PC-9 (cell line): ENCODE data around the gene CDC20. TPM values are rescaled to one million over a fixed set of nuclear protein-coding genes. Genes with fewer than 3 reads are reported as not detected.
A peak's percentile ranks its signal among the peaks of the same experiment; 100 is the strongest.

Source experiments
- BruUV-seq: library from RNA; stranded (reverse); fragments of 400-500 nt; replicated peaks from 2 replicates; lab custom pipeline; 2021; lab: Mats Ljungman, UMichigan
- CTCF ChIA-PET: fragments of 300-600 bp; sonication (Branson Sonifier 250); formaldehyde crosslinking; loops from one replicate; lab custom pipeline; 2022; ENCODE audit warnings: antibody characterized with exemption; lab: Charles Lee
- POLR2A ChIA-PET: fragments of 300-600 bp; sonication (Branson Sonifier 250); formaldehyde crosslinking; loops from one replicate; lab custom pipeline; 2022; ENCODE audit warnings: antibody characterized with exemption; ENCODE audit not compliant: unreplicated experiment; lab: Charles Lee
- DNase-seq, 2 experiments: peaks; one replicate each; pipeline versions ENCODE4 v3.0.0 to v3.0.0-alpha.2; 2015 to 2022; ENCODE audit warnings: mixed read lengths in 1 of 2
- H2AFZ ChIP-seq: fragments of 200-600 bp; sonication (generic); 2 replicates; pipeline ENCODE4 v1.8.1; 2017; ENCODE audit warnings: antibody characterized with exemption
- H3F3A ChIP-seq: fragments of 200-600 bp; sonication (generic); 2 replicates; pipeline ENCODE4 v1.8.1; 2017; ENCODE audit warnings: antibody characterized with exemption, mild to moderate bottlenecking, low read depth; ENCODE audit not compliant: insufficient read depth
- H3K27ac ChIP-seq: fragments of 200-600 bp; sonication (generic); 2 replicates; pipeline ENCODE4 v1.6.1; 2016; ENCODE audit warnings: mixed run types
- H3K27me3 ChIP-seq: fragments of 200-600 bp; sonication (generic); 2 replicates; pipeline ENCODE4 v1.6.1; 2016; ENCODE audit warnings: low read depth, mixed run types; ENCODE audit not compliant: insufficient read depth
- H3K36me3 ChIP-seq: fragments of 200-600 bp; sonication (generic); 2 replicates; pipeline ENCODE4 v1.6.1; 2016; ENCODE audit warnings: low read depth, mixed run types
- H3K4me1 ChIP-seq: fragments of 200-600 bp; sonication (generic); replicated peaks from 2 replicates; pipeline ENCODE4 v1.6.1; 2016; ENCODE audit warnings: mixed run types; ENCODE audit not compliant: insufficient read depth
- H3K4me2 ChIP-seq: fragments of 200-600 bp; sonication (generic); 2 replicates; pipeline ENCODE4 v1.6.1; 2017; ENCODE audit warnings: mixed run types
- H3K4me3 ChIP-seq: fragments of 200-600 bp; sonication (generic); 2 replicates; pipeline ENCODE4 v1.6.1; 2016; ENCODE audit warnings: mixed run types
- H3K79me2 ChIP-seq: fragments of 200-600 bp; sonication (generic); 2 replicates; pipeline ENCODE4 v1.6.1; 2017; ENCODE audit warnings: low read depth, mixed run types
- H3K9me2 ChIP-seq: fragments of 200-600 bp; sonication (generic); 2 replicates; pipeline ENCODE4 v1.8.1; 2017; ENCODE audit warnings: mild to moderate bottlenecking; ENCODE audit not compliant: insufficient read depth
- H3K9me3 ChIP-seq: fragments of 200-600 bp; sonication (generic); 2 replicates; pipeline ENCODE4 v1.8.1; 2016; ENCODE audit warnings: low read depth; ENCODE audit not compliant: insufficient read depth
- H4K20me1 ChIP-seq: fragments of 200-600 bp; sonication (generic); 2 replicates; pipeline ENCODE4 v1.8.1; 2017; ENCODE audit not compliant: insufficient read depth
- EZH2 ChIP-seq: fragments of 200-600 bp; sonication (generic); IDR thresholded peaks from 2 replicates; pipeline ENCODE4 v1.8.0; 2017; ENCODE audit warnings: antibody characterized with exemption, low read depth
- intact Hi-C: fragments of 100-400 bp; cut with micrococcal nuclease; formaldehyde crosslinking; loops from one replicate; pipeline ENCODE4 v1.10.0; 2022; ENCODE audit not compliant: unreplicated experiment
- total RNA-seq: library from RNA; stranded (reverse); gene quantifications from 2 replicates; pipeline ENCODE4 v1.2.3, GENCODE V29; 2021
- TF ChIP-seq, protein P1 (sequence below): fragments of 200-600 bp; sonication (generic); conservative IDR thresholded peaks from 2 replicates; pipeline ENCODE4 v1.6.1; 2017; ENCODE audit warnings: mixed run types, antibody characterized with exemption, mild to moderate bottlenecking, moderate library complexity

Gene CDC20
- total RNA-seq, 1 experiment from 2014 or later, result 229 TPM

- intact Hi-C loops, result no loop called here
- no peak for TF ChIP-seq EZH2
- TF ChIP-seq, protein P1, sequence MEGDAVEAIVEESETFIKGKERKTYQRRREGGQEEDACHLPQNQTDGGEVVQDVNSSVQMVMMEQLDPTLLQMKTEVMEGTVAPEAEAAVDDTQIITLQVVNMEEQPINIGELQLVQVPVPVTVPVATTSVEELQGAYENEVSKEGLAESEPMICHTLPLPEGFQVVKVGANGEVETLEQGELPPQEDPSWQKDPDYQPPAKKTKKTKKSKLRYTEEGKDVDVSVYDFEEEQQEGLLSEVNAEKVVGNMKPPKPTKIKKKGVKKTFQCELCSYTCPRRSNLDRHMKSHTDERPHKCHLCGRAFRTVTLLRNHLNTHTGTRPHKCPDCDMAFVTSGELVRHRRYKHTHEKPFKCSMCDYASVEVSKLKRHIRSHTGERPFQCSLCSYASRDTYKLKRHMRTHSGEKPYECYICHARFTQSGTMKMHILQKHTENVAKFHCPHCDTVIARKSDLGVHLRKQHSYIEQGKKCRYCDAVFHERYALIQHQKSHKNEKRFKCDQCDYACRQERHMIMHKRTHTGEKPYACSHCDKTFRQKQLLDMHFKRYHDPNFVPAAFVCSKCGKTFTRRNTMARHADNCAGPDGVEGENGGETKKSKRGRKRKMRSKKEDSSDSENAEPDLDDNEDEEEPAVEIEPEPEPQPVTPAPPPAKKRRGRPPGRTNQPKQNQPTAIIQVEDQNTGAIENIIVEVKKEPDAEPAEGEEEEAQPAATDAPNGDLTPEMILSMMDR, result no peak
These were observed 45.0 kb upstream of the CDC20 start for GRCh38 chr1:43313771-43314170.

GRCh38 chr1:43314233-43314632 lies 44.5 kb upstream of the CDC20 start:
- Histone ChIP-seq H3K4me2 (0 out of 2 replicates have a peak overlapping the region, but pooled peaks have one; percentile 8), H2AFZ (no peak overlapping the region), H3K4me3 (no peak overlapping the region), H4K20me1 (no peaks in the 10 kb centered on the region), H3K27ac (no peak overlapping the region), H3K36me3 (no peaks in the 10 kb centered on the region), H3K79me2 (no peaks in the 10 kb centered on the region), H3K9me2 (no peaks in the 10 kb centered on the region), H3K27me3 (no peaks in the 10 kb centered on the region), H3K9me3 (no peaks in the 10 kb centered on the region), H3F3A (peaks cover 2% of the 10 kb centered on the region; the same call in 1 of the 2 replicates), H3K4me1 (peaks cover 8% of the 10 kb centered on the region; the same call in 1 of the 2 replicates)
- DNase-seq, result no peak
- BruUV-seq, result no TSS peak
- no peak for TF ChIP-seq EZH2
- TF ChIP-seq, protein P1, result no peak
- intact Hi-C loops, result no loop called here
- POLR2A ChIA-PET, result interaction anchor here (0.6 to 0.7 kb wide), 4 partner anchors 11 to 547 kb away, joined by 3 to 7 read pairs (median 6); partner anchors contain the start of gene C1orf50
- CTCF ChIA-PET, result no interaction called here

More at GRCh38 chr1:43313771-43314170, 45.0 kb upstream of the CDC20 start:
- ChIA-PET POLR2A (interaction anchor here (0.6 to 0.7 kb wide), 4 partner anchors 11 to 547 kb away, joined by 3 to 7 read pairs (median 6); partner anchors contain the start of gene C1orf50), CTCF (no interaction called here)
- Histone ChIP-seq H3K9me2 (no peaks in the 10 kb centered on the region), H3K36me3 (no peaks in the 10 kb centered on the region), H2AFZ (no peak overlapping the region), H3K9me3 (no peaks in the 10 kb centered on the region), H4K20me1 (no peaks in the 10 kb centered on the region), H3K4me1 (peaks cover 8% of the 10 kb centered on the region; the same call in 1 of the 2 replicates), H3K27ac (no peak overlapping the region), H3F3A (no peaks in the 10 kb centered on the region), H3K79me2 (no peaks in the 10 kb centered on the region), H3K4me2 (0 out of 2 replicates have a peak overlapping the region, but pooled peaks have one; percentile 8), H3K27me3 (no peaks in the 10 kb centered on the region), H3K4me3 (no peak overlapping the region)
- BruUV-seq, result no TSS peak
- no peak for DNase-seq

DNA sequence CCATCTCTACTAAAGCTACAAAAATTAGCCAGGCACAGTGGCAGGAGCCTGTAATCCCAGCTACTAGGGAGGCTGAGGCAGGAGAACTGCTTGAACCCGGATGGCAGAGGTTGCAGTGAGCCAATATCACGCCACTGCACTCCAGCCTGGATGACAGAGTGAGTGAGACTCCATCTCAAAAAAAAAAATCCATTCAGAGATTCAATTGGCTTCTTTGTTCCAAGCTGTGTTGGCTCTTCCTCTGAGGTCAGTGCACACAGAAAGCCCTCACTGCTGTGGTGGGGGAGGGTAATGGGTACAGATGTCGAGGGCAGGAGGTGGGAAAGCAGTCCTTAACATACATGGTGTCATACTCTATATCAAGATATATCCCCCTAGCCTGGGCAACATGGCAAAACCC lies 43.3 kb upstream of the CDC20 start:
- Histone ChIP-seq H3K27me3 (no peaks in the 10 kb centered on the region), H3K4me3 (no peak overlapping the region), H3K27ac (no peak overlapping the region), H3K4me2 (no peak overlapping the region), H3K9me3 (no peaks in the 10 kb centered on the region), H3K9me2 (no peaks in the 10 kb centered on the region), H2AFZ (no peak overlapping the region), H3F3A (peaks cover 3% of the 10 kb centered on the region; the same call in 1 of the 2 replicates), H4K20me1 (no peaks in the 10 kb centered on the region), H3K79me2 (no peaks in the 10 kb centered on the region), H3K36me3 (no peaks in the 10 kb centered on the region), H3K4me1 (peaks cover 8% of the 10 kb centered on the region; the same call in 1 of the 2 replicates)
- TF ChIP-seq EZH2, result no peak
- TF ChIP-seq, protein P1, result no peak
- no peak for DNase-seq
- CTCF ChIA-PET, result interaction anchor here (0.7 kb wide), 1 partner anchor 34 kb away, joined by 3 read pairs; no protein-coding TSS in a partner anchor
- intact Hi-C loops, result no loop called here
- POLR2A ChIA-PET, result no interaction called here
- BruUV-seq, result no TSS peak
